GM12878 (cell line): ENCODE results near the gene OSBPL3. TPM values are rescaled to one million over a fixed set of nuclear protein-coding genes. Genes with fewer than 3 reads are reported as not detected.

Experiments
- ATAC-seq: fragments of 200-7000 bp; cut with Tn5 transposase; 3 replicates; pipeline ENCODE4 v1.9.1; 2020; ENCODE audit warnings: mild to moderate bottlenecking, moderate library complexity
- BruUV-seq: library from RNA; stranded (reverse); fragments of 400-500 nt; replicated peaks from 2 replicates; lab custom pipeline; 2021; lab: Mats Ljungman, UMichigan
- CTCF ChIA-PET: fragments of 300-600 bp; sonication (Branson Sonifier 250); formaldehyde crosslinking; extraction: SDS; loops from one replicate; lab custom pipeline; 2021; ENCODE audit warnings: inconsistent platforms; lab: Yijun Ruan, JAX
- POLR2A ChIA-PET: fragments of 350-600 bp; formaldehyde crosslinking; extraction: SDS; loops from one replicate; lab custom pipeline; 2021; ENCODE audit warnings: inconsistent platforms; lab: Charles Lee
- RAD21 ChIA-PET: fragments of 300-600 bp; sonication (Branson Sonifier 250); formaldehyde crosslinking; loops from one replicate; lab custom pipeline; 2023; ENCODE audit warnings: antibody characterized with exemption; ENCODE audit not compliant: unreplicated experiment; lab: Charles Lee
- SMC1A ChIA-PET: fragments of 300-600 bp; sonication (Branson Sonifier 250); formaldehyde crosslinking; loops from one replicate; lab custom pipeline; 2023; ENCODE audit not compliant: unreplicated experiment, uncharacterized antibody; lab: Charles Lee
- DNase-seq: peaks from one replicate; pipeline ENCODE4 v3.0.0-alpha.2; 2011; ENCODE audit warnings: low read depth, low spot score
- FAIRE-seq: peaks from 3 replicates; lab custom pipeline; 2011; peaks lifted over from hg19 to GRCh38; lab: Jason Lieb, UNC
- H2AFZ ChIP-seq: 2 replicates; pipeline ENCODE4 v1.6.0; 2011; ENCODE audit warnings: low read depth, low read length, control low read depth; ENCODE audit not compliant: control insufficient read depth
- H3K27ac ChIP-seq: 2 replicates; pipeline ENCODE4 v1.5.1; 2011; ENCODE audit warnings: control low read depth; ENCODE audit not compliant: control insufficient read depth, insufficient read depth
- H3K27me3 ChIP-seq, 2 experiments: replicated peaks in 1 of 2; 2 replicates each; pipeline versions ENCODE4 v1.6.0 to v1.6.1; 2011; ENCODE audit warnings: low read length in 1 of 2; ENCODE audit not compliant: control insufficient read depth in 2 of 2, insufficient read depth in 2 of 2
- H3K36me3 ChIP-seq, 2 experiments: 2 replicates each; pipeline ENCODE4 v1.5.1; 2011; ENCODE audit warnings: low read length in 1 of 2; ENCODE audit not compliant: control insufficient read depth in 2 of 2, insufficient read depth in 2 of 2
- H3K4me1 ChIP-seq: 2 replicates; pipeline ENCODE4 v1.6.1; 2011; ENCODE audit warnings: mild to moderate bottlenecking, low read length, moderate library complexity, mixed read lengths; ENCODE audit not compliant: control insufficient read depth, insufficient read depth
- H3K4me2 ChIP-seq: 2 replicates; pipeline ENCODE4 v1.6.0; 2011; ENCODE audit warnings: control low read depth; ENCODE audit not compliant: control insufficient read depth, insufficient read depth
- H3K4me3 ChIP-seq: fragments of 200-600 bp; sonication (generic); 2 replicates; pipeline ENCODE4 v1.5.1; 2016
- H3K79me2 ChIP-seq: 2 replicates; pipeline ENCODE4 v1.6.0; 2011; ENCODE audit warnings: low read length; ENCODE audit not compliant: control insufficient read depth, insufficient read depth
- H3K9ac ChIP-seq: 2 replicates; pipeline ENCODE4 v1.8.0; 2011; ENCODE audit warnings: low read length, control low read depth, mixed read lengths; ENCODE audit not compliant: control insufficient read depth, insufficient read depth
- H3K9me3 ChIP-seq: replicated peaks from 3 replicates; pipeline ENCODE4 v1.5.1; 2011; ENCODE audit warnings: mild to moderate bottlenecking, low read length; ENCODE audit not compliant: control insufficient read depth, insufficient read depth
- H4K20me1 ChIP-seq: 2 replicates; pipeline ENCODE4 v1.6.0; 2011; ENCODE audit not compliant: control insufficient read depth, insufficient read depth
- NR2C1 ChIP-seq: fragments of 450-650 bp; IDR thresholded peaks from 2 replicates; pipeline ENCODE4 v1.6.1; 2017; ENCODE audit warnings: antibody characterized with exemption, mild to moderate bottlenecking, moderate library complexity
- RBBP5 ChIP-seq: fragments of 200-600 bp; sonication (generic); conservative IDR thresholded peaks from 2 replicates; pipeline ENCODE4 v1.6.1; 2016
- ZBED1 ChIP-seq: IDR thresholded peaks from 2 replicates; pipeline ENCODE4 v1.6.1; 2016; ENCODE audit warnings: borderline replicate concordance
- WGBS: methylation state at CpG from one replicate; pipeline ENCODE4 v1.1.6; 2016; ENCODE audit warnings: low lambda C conversion rate; ENCODE audit not compliant: insufficient replicate concordance, insufficient coverage; ENCODE audit errors: missing lambda C conversion rate; 5-methylcytosine and 5-hydroxymethylcytosine counted together
- in situ Hi-C: fragments of 300-500 bp; cut with MboI; formaldehyde crosslinking; loops from 9 replicates; pipeline ENCODE4 v1.14.3; 2018; ENCODE audit warnings: mixed read lengths
- intact Hi-C: fragments of 100-400 bp; cut with micrococcal nuclease; formaldehyde crosslinking; loops from one replicate; pipeline ENCODE4 v1.14.2; 2022; ENCODE audit not compliant: unreplicated experiment
- polyA plus RNA-seq, 11 experiments: library from polyadenylated mRNA; depleted of rRNA in 4 of 11; unstranded in 6 of 11; stranded (reverse) in 5 of 11; fragments of >200 nt; fragmentation: Nextera tagmentation in 4 of 11; fragmentation: Illumina TruSeq in 1 of 11; extraction: Ambion mirVana in 4 of 11; extraction: Trizol in 1 of 11; gene quantifications; 1 replicate in 1 of 11; 2 replicates in 10 of 11; pipeline versions ENCODE4 v1.2.1 to v1.2.3, GENCODE V29; 2011 to 2016; ENCODE audit warnings: inconsistent platforms in 2 of 11, missing spikeins in 2 of 11, low read depth in 1 of 11
- total RNA-seq, 4 experiments: library from RNA; depleted of rRNA in 3 of 4; stranded (reverse); fragments of >200 nt in 3 of 4; fragmentation: Illumina TruSeq in 1 of 4; extraction: Trizol in 1 of 4; gene quantifications; 2 replicates each; pipeline versions ENCODE4 v1.2.1 to v1.2.3, GENCODE V29; 2013 to 2021
- TF ChIP-seq, protein P1 (sequence below): fragments of 150-350 bp; IDR thresholded peaks from 2 replicates; pipeline ENCODE4 v1.6.1; 2016; ENCODE audit warnings: low read depth, low read length
- TF ChIP-seq, protein P2 (sequence below): IDR thresholded peaks from 2 replicates; pipeline ENCODE4 v1.6.1; 2011; ENCODE audit warnings: borderline replicate concordance, low read depth, mild to moderate bottlenecking, moderate library complexity, mixed read lengths, low read length; ENCODE audit not compliant: insufficient read depth; ENCODE audit errors: extremely low read length
- TF ChIP-seq, protein P3 (sequence below): fragments of 450-650 bp; IDR thresholded peaks from 2 replicates; pipeline ENCODE4 v1.6.1; 2016; ENCODE audit warnings: mild to moderate bottlenecking, moderate library complexity, borderline replicate concordance
- TF ChIP-seq, protein P4 (sequence below): fragments of 450-650 bp; IDR thresholded peaks from 2 replicates; pipeline ENCODE4 v1.6.1; 2017; ENCODE audit warnings: mild to moderate bottlenecking, low read depth, inconsistent platforms; ENCODE audit not compliant: poor library complexity, severe bottlenecking

The OSBPL3 gene
- total and polyA plus RNA-seq, 10 of the 15 experiments (the other 5 are each of a cell fraction or from before 2014, with no cell fraction given), result 6.1 to 46.6 (median 27.0) TPM

DNA sequence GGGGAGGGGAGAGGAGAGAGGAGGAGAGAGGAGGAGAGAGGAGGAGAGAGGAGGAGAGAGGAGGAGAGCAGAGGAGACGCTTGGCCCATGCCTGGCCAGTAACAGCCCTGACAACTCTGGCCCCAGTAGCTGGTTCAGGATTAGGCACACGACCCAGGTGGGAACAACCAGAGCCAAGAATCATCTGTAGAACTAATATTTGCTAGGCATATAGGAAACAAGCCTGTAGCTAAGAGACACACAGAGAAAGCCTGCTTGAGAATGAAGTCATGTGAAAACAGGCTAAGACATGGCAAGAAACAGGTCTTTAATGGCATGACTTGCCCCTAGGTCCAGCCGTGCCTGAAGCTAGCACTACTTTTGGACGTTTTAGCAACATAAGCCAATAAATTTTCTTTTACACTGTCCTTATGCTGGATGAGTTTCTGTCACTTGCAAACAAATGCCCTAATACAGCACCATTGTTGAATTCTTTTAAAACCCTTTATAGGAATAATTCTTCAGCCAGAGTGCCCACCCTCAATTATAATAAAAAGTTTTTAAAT is 17.5 kb downstream of the OSBPL3 start (continued):
- TF ChIP-seq, protein P1, sequence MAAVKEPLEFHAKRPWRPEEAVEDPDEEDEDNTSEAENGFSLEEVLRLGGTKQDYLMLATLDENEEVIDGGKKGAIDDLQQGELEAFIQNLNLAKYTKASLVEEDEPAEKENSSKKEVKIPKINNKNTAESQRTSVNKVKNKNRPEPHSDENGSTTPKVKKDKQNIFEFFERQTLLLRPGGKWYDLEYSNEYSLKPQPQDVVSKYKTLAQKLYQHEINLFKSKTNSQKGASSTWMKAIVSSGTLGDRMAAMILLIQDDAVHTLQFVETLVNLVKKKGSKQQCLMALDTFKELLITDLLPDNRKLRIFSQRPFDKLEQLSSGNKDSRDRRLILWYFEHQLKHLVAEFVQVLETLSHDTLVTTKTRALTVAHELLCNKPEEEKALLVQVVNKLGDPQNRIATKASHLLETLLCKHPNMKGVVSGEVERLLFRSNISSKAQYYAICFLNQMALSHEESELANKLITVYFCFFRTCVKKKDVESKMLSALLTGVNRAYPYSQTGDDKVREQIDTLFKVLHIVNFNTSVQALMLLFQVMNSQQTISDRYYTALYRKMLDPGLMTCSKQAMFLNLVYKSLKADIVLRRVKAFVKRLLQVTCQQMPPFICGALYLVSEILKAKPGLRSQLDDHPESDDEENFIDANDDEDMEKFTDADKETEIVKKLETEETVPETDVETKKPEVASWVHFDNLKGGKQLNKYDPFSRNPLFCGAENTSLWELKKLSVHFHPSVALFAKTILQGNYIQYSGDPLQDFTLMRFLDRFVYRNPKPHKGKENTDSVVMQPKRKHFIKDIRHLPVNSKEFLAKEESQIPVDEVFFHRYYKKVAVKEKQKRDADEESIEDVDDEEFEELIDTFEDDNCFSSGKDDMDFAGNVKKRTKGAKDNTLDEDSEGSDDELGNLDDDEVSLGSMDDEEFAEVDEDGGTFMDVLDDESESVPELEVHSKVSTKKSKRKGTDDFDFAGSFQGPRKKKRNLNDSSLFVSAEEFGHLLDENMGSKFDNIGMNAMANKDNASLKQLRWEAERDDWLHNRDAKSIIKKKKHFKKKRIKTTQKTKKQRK, result no peak
- TF ChIP-seq NR2C1 (no peak), ZBED1 (no peak)
- TF ChIP-seq, protein P2, sequence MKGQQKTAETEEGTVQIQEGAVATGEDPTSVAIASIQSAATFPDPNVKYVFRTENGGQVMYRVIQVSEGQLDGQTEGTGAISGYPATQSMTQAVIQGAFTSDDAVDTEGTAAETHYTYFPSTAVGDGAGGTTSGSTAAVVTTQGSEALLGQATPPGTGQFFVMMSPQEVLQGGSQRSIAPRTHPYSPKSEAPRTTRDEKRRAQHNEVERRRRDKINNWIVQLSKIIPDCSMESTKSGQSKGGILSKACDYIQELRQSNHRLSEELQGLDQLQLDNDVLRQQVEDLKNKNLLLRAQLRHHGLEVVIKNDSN, result no peak

DNA sequence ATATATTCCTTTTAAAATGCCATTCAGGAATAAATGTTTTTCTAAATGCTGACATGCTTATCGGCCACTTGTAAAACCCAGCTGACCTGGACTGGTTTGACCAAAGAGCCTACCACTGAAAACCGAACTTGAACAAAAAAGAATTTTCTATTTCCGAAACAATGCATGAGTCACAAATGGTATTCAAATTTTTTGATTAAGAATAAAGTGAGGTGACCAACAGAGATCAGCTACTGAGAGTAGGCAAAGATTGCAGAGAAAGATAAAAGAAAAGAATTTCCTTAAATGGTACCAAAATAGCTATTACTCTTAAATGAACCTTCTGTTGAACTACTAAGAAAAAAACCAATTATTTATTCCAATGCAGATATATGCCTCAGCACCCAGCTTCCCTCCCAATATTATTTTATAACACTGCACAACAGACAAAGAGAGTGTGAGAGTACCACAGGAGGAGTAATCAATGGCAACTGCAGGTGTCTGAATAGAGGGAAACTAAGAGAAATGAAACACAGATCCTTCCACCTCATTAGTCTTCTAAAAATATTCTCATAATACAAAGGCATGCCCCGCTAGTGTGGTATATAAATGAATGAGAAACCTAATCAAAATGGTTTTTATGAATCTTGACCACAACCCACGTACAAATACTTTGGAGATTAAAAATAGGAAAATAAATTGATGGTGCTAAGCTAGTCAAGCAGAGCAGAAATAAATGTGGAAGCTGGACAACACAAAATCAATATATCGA is 20.1 kb downstream of the OSBPL3 start:
- FAIRE-seq, result no peak
- Histone ChIP-seq H4K20me1 (no peaks in the 10 kb centered on the region), H3K4me2 (no peak overlapping the region; the same call in 1 of the 2 replicates), H2AFZ (no peak overlapping the region), H3K9ac (no peak overlapping the region), H3K27ac (no peak overlapping the region), H3K36me3 (no peaks in the 10 kb centered on the region), H3K4me3 (no peak overlapping the region), H3K27me3 (no peaks in the 10 kb centered on the region), H3K4me1 (peaks cover 18% of the 10 kb centered on the region), H3K79me2 (peaks cover 87% of the 10 kb centered on the region), H3K9me3 (no peaks in the 10 kb centered on the region)
- 98% methylated on average over 6 of the region's 6 CpGs for WGBS
- BruUV-seq, result no TSS peak
- intact Hi-C loops, result loop anchor here (10.0 kb wide), 1 partner anchor 1365 kb away; the partner anchor contains the start of gene CCDC126
- CTCF ChIA-PET, result interaction anchor here (0.9 to 2.1 kb wide), 11 partner anchors 8 to 134 kb away, joined by 3 to 14 read pairs (median 4); partner anchors contain the start of gene OSBPL3
- no peak for DNase-seq
- no peak for ATAC-seq
- RAD21 ChIA-PET, result interaction anchor here (0.8 to 10.0 kb wide), 3 partner anchors 19 to 139 kb away, joined by 3 to 93 read pairs (median 3); no protein-coding TSS in a partner anchor
- in situ Hi-C loops, result loop anchor here (5.0 kb wide), 1 partner anchor 48 kb away; no protein-coding TSS in a partner anchor
- POLR2A ChIA-PET, result interaction anchor here (0.5 to 2.6 kb wide), 6 partner anchors 12 to 51 kb away, joined by 3 to 13 read pairs (median 4); no protein-coding TSS in a partner anchor
- SMC1A ChIA-PET, result interaction anchor here (0.6 to 12.8 kb wide), 16 partner anchors 8 to 139 kb away, joined by 3 to 189 read pairs (median 4); partner anchors contain the start of gene OSBPL3
- TF ChIP-seq, protein P3, sequence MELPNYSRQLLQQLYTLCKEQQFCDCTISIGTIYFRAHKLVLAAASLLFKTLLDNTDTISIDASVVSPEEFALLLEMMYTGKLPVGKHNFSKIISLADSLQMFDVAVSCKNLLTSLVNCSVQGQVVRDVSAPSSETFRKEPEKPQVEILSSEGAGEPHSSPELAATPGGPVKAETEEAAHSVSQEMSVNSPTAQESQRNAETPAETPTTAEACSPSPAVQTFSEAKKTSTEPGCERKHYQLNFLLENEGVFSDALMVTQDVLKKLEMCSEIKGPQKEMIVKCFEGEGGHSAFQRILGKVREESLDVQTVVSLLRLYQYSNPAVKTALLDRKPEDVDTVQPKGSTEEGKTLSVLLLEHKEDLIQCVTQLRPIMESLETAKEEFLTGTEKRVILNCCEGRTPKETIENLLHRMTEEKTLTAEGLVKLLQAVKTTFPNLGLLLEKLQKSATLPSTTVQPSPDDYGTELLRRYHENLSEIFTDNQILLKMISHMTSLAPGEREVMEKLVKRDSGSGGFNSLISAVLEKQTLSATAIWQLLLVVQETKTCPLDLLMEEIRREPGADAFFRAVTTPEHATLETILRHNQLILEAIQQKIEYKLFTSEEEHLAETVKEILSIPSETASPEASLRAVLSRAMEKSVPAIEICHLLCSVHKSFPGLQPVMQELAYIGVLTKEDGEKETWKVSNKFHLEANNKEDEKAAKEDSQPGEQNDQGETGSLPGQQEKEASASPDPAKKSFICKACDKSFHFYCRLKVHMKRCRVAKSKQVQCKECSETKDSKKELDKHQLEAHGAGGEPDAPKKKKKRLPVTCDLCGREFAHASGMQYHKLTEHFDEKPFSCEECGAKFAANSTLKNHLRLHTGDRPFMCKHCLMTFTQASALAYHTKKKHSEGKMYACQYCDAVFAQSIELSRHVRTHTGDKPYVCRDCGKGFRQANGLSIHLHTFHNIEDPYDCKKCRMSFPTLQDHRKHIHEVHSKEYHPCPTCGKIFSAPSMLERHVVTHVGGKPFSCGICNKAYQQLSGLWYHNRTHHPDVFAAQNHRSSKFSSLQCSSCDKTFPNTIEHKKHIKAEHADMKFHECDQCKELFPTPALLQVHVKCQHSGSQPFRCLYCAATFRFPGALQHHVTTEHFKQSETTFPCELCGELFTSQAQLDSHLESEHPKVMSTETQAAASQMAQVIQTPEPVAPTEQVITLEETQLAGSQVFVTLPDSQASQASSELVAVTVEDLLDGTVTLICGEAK, result no peak
- TF ChIP-seq, protein P4, sequence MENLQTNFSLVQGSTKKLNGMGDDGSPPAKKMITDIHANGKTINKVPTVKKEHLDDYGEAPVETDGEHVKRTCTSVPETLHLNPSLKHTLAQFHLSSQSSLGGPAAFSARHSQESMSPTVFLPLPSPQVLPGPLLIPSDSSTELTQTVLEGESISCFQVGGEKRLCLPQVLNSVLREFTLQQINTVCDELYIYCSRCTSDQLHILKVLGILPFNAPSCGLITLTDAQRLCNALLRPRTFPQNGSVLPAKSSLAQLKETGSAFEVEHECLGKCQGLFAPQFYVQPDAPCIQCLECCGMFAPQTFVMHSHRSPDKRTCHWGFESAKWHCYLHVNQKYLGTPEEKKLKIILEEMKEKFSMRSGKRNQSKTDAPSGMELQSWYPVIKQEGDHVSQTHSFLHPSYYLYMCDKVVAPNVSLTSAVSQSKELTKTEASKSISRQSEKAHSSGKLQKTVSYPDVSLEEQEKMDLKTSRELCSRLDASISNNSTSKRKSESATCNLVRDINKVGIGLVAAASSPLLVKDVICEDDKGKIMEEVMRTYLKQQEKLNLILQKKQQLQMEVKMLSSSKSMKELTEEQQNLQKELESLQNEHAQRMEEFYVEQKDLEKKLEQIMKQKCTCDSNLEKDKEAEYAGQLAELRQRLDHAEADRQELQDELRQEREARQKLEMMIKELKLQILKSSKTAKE, result no peak
- TF ChIP-seq RBBP5, result no peak
